ENCODE measurements around the gene HTT-AS. TPM values are rescaled to one million over a fixed set of nuclear protein-coding genes. Genes with fewer than 3 reads are reported as not detected.

The HTT-AS gene
- total RNA-seq, 1 donor from 2014 or later, result not detected

- DNase-seq, result no peak
Measured at GRCh38 chr4:3029464-3029863, 44.9 kb downstream of the HTT-AS start.

GRCh38 chr4:3026540-3026939 lies 47.8 kb downstream of the HTT-AS start:
- DNase-seq, result no peak

- no peak for DNase-seq
Measured at GRCh38 chr4:3025881-3026280, 48.5 kb downstream of the HTT-AS start.

GRCh38 chr4:3022651-3023050 lies 51.7 kb downstream of the HTT-AS start:
- DNase-seq, result no peak

- DNase-seq, result no peak
Measured at GRCh38 chr4:3022112-3022511, 52.2 kb downstream of the HTT-AS start.

- no peak for DNase-seq
Measured at GRCh38 chr4:3021627-3022026, 52.7 kb downstream of the HTT-AS start.

- DNase-seq, result no peak
Measured at GRCh38 chr4:3021127-3021526, 53.2 kb downstream of the HTT-AS start.

- no peak for DNase-seq
Measured at GRCh38 chr4:3019145-3019846, 55.0 kb downstream of the HTT-AS start.

GRCh38 chr4:3017504-3017903 lies 56.8 kb downstream of the HTT-AS start:
- no peak for DNase-seq

GRCh38 chr4:3016961-3017360 lies 57.4 kb downstream of the HTT-AS start:
- no peak for DNase-seq

GRCh38 chr4:3013839-3014350 lies 60.4 kb downstream of the HTT-AS start:
- no peak for DNase-seq

Small RNAs within 50 kb of the gene (small RNA-seq; reads per million reads assigned to genes)
- gene RF02134 (not detected), gene RF02135 (not detected), gene RNU6-204P (not detected)

Other genes with a start within 250 kb of the HTT-AS start
- gene ADD1, start 230.7 kb downstream of the HTT-AS start, total RNA-seq, result 166 TPM
- 5.6 TPM for gene NOP14, start 111.1 kb downstream of the HTT-AS start, total RNA-seq
- 53.8 TPM for gene GRK4, start 111.0 kb downstream of the HTT-AS start, total RNA-seq
- 71.1 TPM for gene HTT, start 143 bp upstream of the HTT-AS start, total RNA-seq
- 5.9 TPM for gene MSANTD1, start 174.6 kb upstream of the HTT-AS start, total RNA-seq
- 68.8 TPM for gene RGS12, start 218.5 kb upstream of the HTT-AS start, total RNA-seq